ENCODE results near the gene FOXO3. TPM values are rescaled to one million over a fixed set of nuclear protein-coding genes. Genes with fewer than 3 reads are reported as not detected.

FOXO3 gene
- total RNA-seq, 2 donors from 2014 or later = 7.1 to 10.0 TPM

- Mint-ChIP-seq H3K4me1 (ENCODE audit: low read depth) (peaks cover 49% of the 10 kb centered on the region), H3K4me3 (no peak overlapping the region), H3K9me3 (no peaks in the 10 kb centered on the region), H3K27me3 (ENCODE audit: low read depth) (no peaks in the 10 kb centered on the region), H3K27ac (no peak overlapping the region), H3K36me3 (ENCODE audit: insufficient read depth in 2 of 2) (no peaks in the 10 kb centered on the region)
- ATAC-seq (replicated peaks in 1 of 2) = no peak
- no peak for DNase-seq
These were observed 25.3 kb downstream of the FOXO3 start for GRCh38 chr6:108585921-108586536.

GRCh38 chr6:108587258-108588059 is 26.7 kb downstream of the FOXO3 start:
- no peaks in the 10 kb centered on the region for H3K27me3 Mint-ChIP-seq (ENCODE audit: low read depth)
- no peak overlapping the region for H3K27ac Mint-ChIP-seq
- no peaks in the 10 kb centered on the region for H3K9me3 Mint-ChIP-seq
- no peaks in the 10 kb centered on the region for H3K36me3 Mint-ChIP-seq (ENCODE audit: insufficient read depth in 2 of 2)
- H3K4me1 Mint-ChIP-seq (ENCODE audit: low read depth) = peaks cover 45% of the 10 kb centered on the region
- no peak for ATAC-seq (replicated peaks in 1 of 2)
- no peak for DNase-seq
- no peak overlapping the region for H3K4me3 Mint-ChIP-seq

GRCh38 chr6:108588586-108588985 is 27.9 kb downstream of the FOXO3 start:
- H3K36me3 Mint-ChIP-seq (ENCODE audit: insufficient read depth in 2 of 2) = no peaks in the 10 kb centered on the region
- no peaks in the 10 kb centered on the region for H3K9me3 Mint-ChIP-seq
- DNase-seq (no peak), ATAC-seq (replicated peaks in 1 of 2) (peak in 1 of 2 donors; percentile 37)
- peak overlapping the region in 1 of 2 donors; percentile 38 for H3K4me3 Mint-ChIP-seq
- peaks cover 45% of the 10 kb centered on the region for H3K4me1 Mint-ChIP-seq (ENCODE audit: low read depth)
- peak overlapping the region; percentile 64 for H3K27ac Mint-ChIP-seq
- H3K27me3 Mint-ChIP-seq (ENCODE audit: low read depth) = no peaks in the 10 kb centered on the region

- no peak overlapping the region for H3K27ac Mint-ChIP-seq
- H3K9me3 Mint-ChIP-seq = no peaks in the 10 kb centered on the region
- peaks cover 45% of the 10 kb centered on the region for H3K4me1 Mint-ChIP-seq (ENCODE audit: low read depth)
- no peaks in the 10 kb centered on the region for H3K36me3 Mint-ChIP-seq (ENCODE audit: insufficient read depth in 2 of 2)
- no peaks in the 10 kb centered on the region for H3K27me3 Mint-ChIP-seq (ENCODE audit: low read depth)
- DNase-seq = no peak
- H3K4me3 Mint-ChIP-seq = no peak overlapping the region
- ATAC-seq (replicated peaks in 1 of 2) = peak in 1 of 2 donors; percentile 40
These were observed 28.6 kb downstream of the FOXO3 start for GRCh38 chr6:108589244-108589791.

GRCh38 chr6:108591040-108591816 is 30.5 kb downstream of the FOXO3 start:
- ATAC-seq (replicated peaks in 1 of 2) = no peak
- no peaks in the 10 kb centered on the region for H3K36me3 Mint-ChIP-seq (ENCODE audit: insufficient read depth in 2 of 2)
- H3K4me1 Mint-ChIP-seq (ENCODE audit: low read depth) = peaks cover 58% of the 10 kb centered on the region
- H3K4me3 Mint-ChIP-seq = no peak overlapping the region
- no peaks in the 10 kb centered on the region for H3K9me3 Mint-ChIP-seq
- DNase-seq = no peak
- H3K27me3 Mint-ChIP-seq (ENCODE audit: low read depth) = no peaks in the 10 kb centered on the region
- peak overlapping the region; percentile 66 for H3K27ac Mint-ChIP-seq

- peaks cover 55% of the 10 kb centered on the region for H3K4me1 Mint-ChIP-seq (ENCODE audit: low read depth)
- H3K27ac Mint-ChIP-seq = peak overlapping the region; percentile 79
- DNase-seq (peak; percentile 49 to 54), ATAC-seq (replicated peaks in 1 of 2) (peak; percentile 91)
- no peaks in the 10 kb centered on the region for H3K36me3 Mint-ChIP-seq (ENCODE audit: insufficient read depth in 2 of 2)
- H3K27me3 Mint-ChIP-seq (ENCODE audit: low read depth) = no peaks in the 10 kb centered on the region
- no peaks in the 10 kb centered on the region for H3K9me3 Mint-ChIP-seq
- H3K4me3 Mint-ChIP-seq = peak overlapping the region; percentile 20 to 35
These were observed 31.9 kb downstream of the FOXO3 start for GRCh38 chr6:108592371-108593337.

GRCh38 chr6:108594151-108594550 is 33.4 kb downstream of the FOXO3 start:
- H3K9me3 Mint-ChIP-seq = no peaks in the 10 kb centered on the region
- H3K4me3 Mint-ChIP-seq = no peak overlapping the region
- DNase-seq (no peak), ATAC-seq (replicated peaks in 1 of 2) (no peak)
- no peak overlapping the region for H3K27ac Mint-ChIP-seq
- H3K27me3 Mint-ChIP-seq (ENCODE audit: low read depth) = no peaks in the 10 kb centered on the region
- peaks cover 53% of the 10 kb centered on the region for H3K4me1 Mint-ChIP-seq (ENCODE audit: low read depth)
- no peaks in the 10 kb centered on the region for H3K36me3 Mint-ChIP-seq (ENCODE audit: insufficient read depth in 2 of 2)

GRCh38 chr6:108594640-108595039 is 33.9 kb downstream of the FOXO3 start:
- H3K27me3 Mint-ChIP-seq (ENCODE audit: low read depth) = no peaks in the 10 kb centered on the region
- DNase-seq = no peak
- no peak for ATAC-seq (replicated peaks in 1 of 2)
- H3K4me1 Mint-ChIP-seq (ENCODE audit: low read depth) = peaks cover 53% of the 10 kb centered on the region
- no peaks in the 10 kb centered on the region for H3K36me3 Mint-ChIP-seq (ENCODE audit: insufficient read depth in 2 of 2)
- H3K27ac Mint-ChIP-seq = no peak overlapping the region
- no peaks in the 10 kb centered on the region for H3K9me3 Mint-ChIP-seq
- no peak overlapping the region for H3K4me3 Mint-ChIP-seq

- DNase-seq (no peak), ATAC-seq (replicated peaks in 1 of 2) (no peak)
- Mint-ChIP-seq H3K9me3 (no peaks in the 10 kb centered on the region), H3K36me3 (ENCODE audit: insufficient read depth in 2 of 2) (no peaks in the 10 kb centered on the region), H3K27ac (no peak overlapping the region), H3K27me3 (ENCODE audit: low read depth) (no peaks in the 10 kb centered on the region), H3K4me3 (no peak overlapping the region), H3K4me1 (ENCODE audit: low read depth) (peaks cover 47% of the 10 kb centered on the region)
These were observed 36.2 kb downstream of the FOXO3 start for GRCh38 chr6:108596956-108597355.

GRCh38 chr6:108597572-108598304 is 37.0 kb downstream of the FOXO3 start:
- no peaks in the 10 kb centered on the region for H3K27me3 Mint-ChIP-seq (ENCODE audit: low read depth)
- peaks cover 46% of the 10 kb centered on the region for H3K4me1 Mint-ChIP-seq (ENCODE audit: low read depth)
- peak overlapping the region; percentile 30 for H3K27ac Mint-ChIP-seq
- no peaks in the 10 kb centered on the region for H3K9me3 Mint-ChIP-seq
- no peaks in the 10 kb centered on the region for H3K36me3 Mint-ChIP-seq (ENCODE audit: insufficient read depth in 2 of 2)
- DNase-seq (no peak), ATAC-seq (replicated peaks in 1 of 2) (no peak)
- H3K4me3 Mint-ChIP-seq = peak overlapping the region; percentile 22 to 42

- Mint-ChIP-seq H3K27ac (peak overlapping the region; percentile 30), H3K4me3 (peak overlapping the region; percentile 22 to 42), H3K9me3 (no peaks in the 10 kb centered on the region), H3K27me3 (ENCODE audit: low read depth) (no peaks in the 10 kb centered on the region), H3K4me1 (ENCODE audit: low read depth) (peaks cover 40% of the 10 kb centered on the region), H3K36me3 (ENCODE audit: insufficient read depth in 2 of 2) (no peaks in the 10 kb centered on the region)
- peak; percentile 96 to 98 for ATAC-seq (replicated peaks in 1 of 2)
- peak; percentile 44 to 55 for DNase-seq
These were observed 37.7 kb downstream of the FOXO3 start for GRCh38 chr6:108598305-108598863.

Data from activated T-cell treated with anti-CD3 and anti-CD28 coated beads, Interleukin-2, amount 50 U/mL, for 72 hours (primary cell).